Lung microvascular endothelial cell (primary cell): ENCODE measurements around the gene EDC3. TPM values are rescaled to one million over a fixed set of nuclear protein-coding genes. Genes with fewer than 3 reads are reported as not detected.
"Not testable (repeated sequence)": the region's sequence is repeated elsewhere in the genome, so short reads cannot be mapped to it uniquely, and the experiment has no call there.

Experiments
- DNase-seq, 2 donors: peaks; one replicate each; pipeline versions ENCODE4 v3.0.0 to v3.0.0-alpha.2; 2010; ENCODE audit warnings: low read depth in 2 of 2
- total RNA-seq: library from RNA; depleted of rRNA; stranded (reverse); fragments of >200 nt; gene quantifications from 2 replicates; pipeline ENCODE4 v1.2.1, GENCODE V29; 2014

The EDC3 gene
- total RNA-seq, 1 donor from 2014 or later = 21.4 TPM

DNA sequence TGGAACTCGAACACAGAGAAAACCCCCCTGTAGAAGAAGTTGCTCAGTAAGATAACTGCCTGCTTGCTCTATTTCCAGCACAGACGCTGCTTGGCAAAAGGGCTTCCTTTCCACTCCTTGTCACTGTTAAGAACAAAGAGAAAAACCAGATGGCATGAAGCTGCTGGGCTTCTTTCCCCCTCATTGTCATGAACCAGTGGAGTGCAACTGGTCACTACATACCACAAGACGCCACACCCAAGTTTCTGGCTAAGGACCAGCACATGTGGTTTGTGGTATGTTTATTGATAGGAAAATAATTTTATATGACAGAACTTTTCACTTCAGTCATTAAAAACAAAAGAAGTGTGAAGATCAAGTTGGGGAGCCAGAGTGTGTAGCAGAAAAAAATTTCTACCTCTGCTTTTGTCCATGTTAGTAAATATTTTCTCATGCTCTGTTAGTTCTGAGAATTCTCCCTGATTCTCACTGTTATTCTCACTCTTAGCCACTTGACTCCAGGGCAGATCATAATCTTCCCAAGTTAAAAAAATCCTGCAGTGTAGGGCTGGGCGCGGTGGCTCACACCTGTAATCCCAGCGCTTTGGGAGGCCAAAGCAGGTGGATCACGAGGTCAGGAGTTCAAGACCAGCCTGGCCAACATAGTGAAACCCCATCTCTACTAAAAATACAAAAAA lies 42.3 kb downstream of the EDC3 start:
- peak in 1 of 2 donors; percentile 66 for DNase-seq

- DNase-seq = peak; percentile 89 to 90
Observed at GRCh38 chr15:74651242-74651741, 44.5 kb downstream of the EDC3 start.

GRCh38 chr15:74648051-74648842 lies 47.6 kb downstream of the EDC3 start:
- no peak for DNase-seq

DNA sequence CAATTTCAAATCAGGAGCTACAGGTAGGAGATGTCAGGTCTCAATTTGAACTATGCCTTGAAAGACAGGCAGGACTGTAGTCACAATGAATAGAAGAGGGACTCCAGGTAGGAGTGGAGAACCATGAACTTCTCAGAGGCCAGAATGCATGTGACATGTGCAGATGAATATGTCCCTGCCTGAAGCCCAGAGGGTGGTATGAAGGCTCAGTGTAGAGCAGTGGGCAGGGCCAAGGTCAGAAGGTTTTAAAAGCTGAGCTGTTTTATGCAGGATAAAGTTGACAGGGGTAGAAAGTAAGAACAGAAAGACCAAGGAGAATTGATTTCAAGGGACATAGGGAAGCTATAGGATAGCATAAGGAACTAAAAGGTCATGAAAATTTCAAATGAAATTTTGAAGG lies 49.3 kb downstream of the EDC3 start:
- DNase-seq = no peak

GRCh38 chr15:74643665-74644204 lies 52.1 kb downstream of the EDC3 start:
- DNase-seq = no peak

DNA sequence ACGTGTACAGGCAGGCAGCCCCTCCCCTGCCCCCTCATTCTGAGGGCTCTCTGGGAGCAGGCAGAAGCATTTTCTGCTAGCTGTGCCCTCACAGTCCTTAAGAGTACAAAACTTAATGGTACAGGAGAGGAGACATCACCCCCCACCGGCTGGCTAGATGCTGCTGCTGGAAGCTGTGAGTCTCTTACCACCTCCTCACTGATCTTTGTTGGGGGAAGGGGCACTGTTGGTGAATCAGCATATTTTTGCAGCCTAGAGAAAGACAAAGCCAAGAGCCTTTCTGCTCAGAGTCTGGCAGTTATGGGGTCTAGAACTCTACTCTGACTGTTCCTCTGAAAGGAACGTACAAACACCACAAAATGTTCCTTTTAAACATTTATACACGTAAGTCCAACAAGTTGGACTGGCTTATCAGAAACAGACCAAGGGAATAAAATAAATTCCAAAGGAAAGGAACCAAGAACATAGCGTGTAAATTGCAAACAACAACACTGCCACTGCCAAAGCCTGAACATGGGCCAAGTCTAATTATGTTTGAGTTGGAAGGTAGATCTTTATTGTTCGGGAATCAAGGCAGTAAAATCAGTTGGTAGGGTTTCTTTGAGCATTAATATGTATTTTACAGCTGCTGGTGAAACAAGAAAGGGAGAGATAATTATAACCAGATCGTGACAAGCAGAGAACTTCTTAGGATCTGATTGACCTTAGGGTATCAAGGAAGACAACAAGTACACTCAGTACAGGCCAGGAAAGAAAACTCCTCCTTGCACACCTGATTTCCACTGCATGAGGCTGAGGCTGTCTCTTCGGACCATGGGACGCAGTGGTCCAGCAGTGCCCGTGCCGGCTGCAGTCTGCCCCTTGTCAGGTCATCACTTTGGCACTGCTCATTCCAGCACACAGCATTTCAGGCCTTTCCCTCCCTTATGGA lies 52.8 kb downstream of the EDC3 start:
- peak; percentile 25 to 67 for DNase-seq

- no peak for DNase-seq
Observed at GRCh38 chr15:74642348-74642733, 53.5 kb downstream of the EDC3 start.

GRCh38 chr15:74641151-74641550 lies 54.7 kb downstream of the EDC3 start:
- peak in 1 of 2 donors; percentile 62 for DNase-seq

DNA sequence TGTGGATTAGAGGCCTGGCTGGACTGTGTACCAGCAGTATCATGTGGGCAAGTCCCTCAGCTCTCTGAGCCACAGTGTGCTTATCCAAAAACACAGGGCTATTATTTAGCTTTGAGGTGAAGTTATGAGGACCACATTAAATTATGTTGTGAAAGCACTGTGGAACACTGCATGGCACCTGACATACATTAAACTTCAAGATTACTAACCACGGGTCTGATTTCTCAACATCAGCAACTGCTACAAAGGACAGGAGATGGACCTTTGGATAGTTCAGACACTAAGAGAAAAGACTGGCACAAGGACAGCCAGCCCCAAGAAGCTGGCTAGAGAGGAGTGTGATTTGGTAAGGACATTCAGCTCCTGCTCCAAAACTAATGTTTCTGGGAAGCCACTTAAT lies 58.8 kb downstream of the EDC3 start:
- no peak for DNase-seq

- DNase-seq = peak; percentile 77
Observed at GRCh38 chr15:74635228-74635627, 60.6 kb downstream of the EDC3 start.

- DNase-seq = no peak
Observed at GRCh38 chr15:74633781-74634180, 62.0 kb downstream of the EDC3 start.

DNA sequence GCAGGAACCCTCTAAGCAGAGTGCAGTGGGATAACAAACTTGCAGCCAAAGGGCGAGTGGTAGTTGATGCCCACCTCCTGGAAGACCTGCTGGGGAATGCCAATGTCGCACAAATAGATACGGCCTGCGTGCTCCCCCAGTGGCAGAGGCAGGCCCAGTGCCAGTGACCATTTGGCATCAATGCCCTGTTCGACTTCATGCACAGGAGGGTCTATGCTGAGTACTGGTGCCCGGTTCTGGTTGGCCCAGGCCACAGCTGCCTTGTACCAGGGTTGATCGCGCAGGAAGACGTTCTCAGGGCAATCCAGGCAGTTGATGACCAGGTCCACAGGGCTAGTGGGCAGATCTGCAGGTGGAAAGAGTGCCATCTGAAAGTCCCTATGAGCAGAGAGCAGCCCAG lies 63.2 kb downstream of the EDC3 start:
- DNase-seq = no peak

- DNase-seq = peak; percentile 59 to 74
Observed at GRCh38 chr15:74631935-74632560, 63.8 kb downstream of the EDC3 start.

- no peak for DNase-seq
Observed at GRCh38 chr15:74631408-74631807, 64.4 kb downstream of the EDC3 start.

DNA sequence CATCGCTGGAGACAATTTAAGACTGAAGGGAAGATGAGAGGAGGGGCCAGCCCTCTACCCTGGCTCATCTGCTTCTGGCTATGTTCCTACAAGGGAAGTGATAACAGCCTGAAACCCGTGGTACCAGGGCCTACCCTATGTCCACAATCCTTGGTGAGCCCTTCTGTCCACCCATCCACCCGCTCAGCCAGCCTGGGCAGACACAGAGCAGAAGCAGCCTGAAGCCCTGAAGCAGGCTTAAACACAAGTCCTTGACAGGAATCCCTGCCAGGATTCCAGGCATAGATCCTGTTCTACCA lies 64.8 kb downstream of the EDC3 start:
- no peak for DNase-seq

GRCh38 chr15:74630284-74631086 lies 65.3 kb downstream of the EDC3 start:
- DNase-seq = no peak

- not testable (repeated sequence) for DNase-seq
Observed at GRCh38 chr15:74629696-74630095, 66.1 kb downstream of the EDC3 start.

- DNase-seq = no peak
Observed at GRCh38 chr15:74628949-74629348, 66.9 kb downstream of the EDC3 start.

DNA sequence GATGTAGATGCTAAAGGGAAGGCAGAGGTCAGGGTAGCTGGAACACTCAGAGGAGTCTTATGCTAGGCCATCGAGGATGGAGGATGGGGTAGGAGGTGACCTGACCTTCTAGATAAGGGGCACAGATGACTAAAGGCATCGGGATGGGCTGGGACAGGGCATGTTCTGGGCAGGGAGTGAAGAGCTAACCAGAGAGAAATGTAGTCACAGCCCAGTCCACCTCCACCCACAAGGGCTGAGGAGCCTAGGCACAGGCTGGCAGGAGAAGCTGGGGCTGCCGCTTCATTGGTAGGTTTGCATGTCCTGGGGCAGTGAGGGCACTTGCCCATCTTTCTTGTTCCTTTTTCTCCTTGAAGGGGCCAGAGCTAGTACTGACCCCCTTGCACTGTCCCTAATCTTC lies 67.6 kb downstream of the EDC3 start:
- DNase-seq = no peak

DNA sequence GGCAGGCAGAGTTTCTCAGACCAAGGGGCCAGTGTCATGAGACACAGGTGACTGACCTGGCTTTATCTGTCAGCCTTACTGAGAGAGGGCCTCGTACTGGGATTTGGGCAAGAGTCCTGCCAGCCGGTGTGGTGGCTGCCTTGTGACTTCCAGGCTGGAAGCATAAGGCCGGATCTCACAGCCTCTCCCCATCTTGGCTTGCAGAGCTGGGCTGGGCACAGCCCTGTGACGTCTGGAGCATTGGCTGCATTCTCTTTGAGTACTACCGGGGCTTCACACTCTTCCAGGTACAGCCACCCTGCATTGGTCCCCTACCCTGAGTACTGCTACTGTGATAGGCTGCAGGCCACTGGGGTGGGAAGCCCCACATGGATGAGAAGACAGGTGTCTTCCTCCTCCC lies 68.1 kb downstream of the EDC3 start:
- DNase-seq = no peak
